Breast epithelium (tissue), 4 donors: ENCODE measurements around the gene ATP6V1G3. TPM values are rescaled to one million over a fixed set of nuclear protein-coding genes. Genes with fewer than 3 reads are reported as not detected.

Source experiments
- DNase-seq, 2 donors: peaks; one replicate each; pipeline ENCODE4 v3.0.0-alpha.2; 2019; ENCODE audit warnings: low spot score in 2 of 2
- H3K27ac ChIP-seq, 2 donors: fragments of 200-600 bp; sonication (generic) in 1 of 2; one replicate each; pipeline ENCODE4 v1.5.1; 2016 to 2019; ENCODE audit warnings: mild to moderate bottlenecking in 1 of 2
- H3K27me3 ChIP-seq, 2 donors: fragments of 200-600 bp; sonication (generic) in 1 of 2; one replicate each; pipeline versions ENCODE4 v1.5.1 to v1.6.0; 2017 to 2019; ENCODE audit warnings: control low read depth in 1 of 2, mild to moderate bottlenecking in 1 of 2
- H3K36me3 ChIP-seq: fragments of 200-600 bp; one replicate; pipeline ENCODE4 v1.5.1; 2019
- H3K4me1 ChIP-seq, 2 donors: fragments of 200-600 bp; sonication (generic); one replicate each; pipeline ENCODE4 v1.5.1; 2016 to 2019; ENCODE audit warnings: control low read depth in 1 of 2
- H3K4me3 ChIP-seq, 3 donors: fragments of 200-600 bp; sonication (generic); 1 replicate in 2 of 3; 2 replicates in 1 of 3; pipeline ENCODE4 v1.5.1; 2016 to 2019; ENCODE audit warnings: mild to moderate bottlenecking in 3 of 3, moderate library complexity in 2 of 3
- H3K9me3 ChIP-seq, 2 donors: fragments of 200-600 bp; sonication (generic) in 1 of 2; one replicate each; pipeline ENCODE4 v1.5.1; 2016 to 2019; ENCODE audit warnings: control low read depth in 1 of 2
- POLR2A ChIP-seq: fragments of 450-650 bp; IDR thresholded peaks from one replicate; pipeline ENCODE4 v1.6.1; 2016; ENCODE audit warnings: antibody characterized with exemption, mild to moderate bottlenecking, moderate library complexity
- POLR2AphosphoS5 ChIP-seq, 3 donors: sonication (generic); formaldehyde crosslinking; IDR thresholded peaks; one replicate each; pipeline ENCODE4 v1.6.1; 2017; ENCODE audit warnings: antibody characterized with exemption in 3 of 3
- intact Hi-C: fragments of 100-400 bp; cut with DNase I; formaldehyde crosslinking; loops from one replicate; pipeline ENCODE4 v1.15.1; 2023; ENCODE audit warnings: low total_unique reads
- total RNA-seq, 3 donors: library from RNA; depleted of rRNA; stranded (reverse); fragments of >200 nt; gene quantifications; one replicate each; pipeline ENCODE4 v1.1.0, GENCODE V29; 2016
- TF ChIP-seq, protein P1 (sequence below), 3 donors: fragments of 450-650 bp; IDR thresholded peaks; one replicate each; pipeline ENCODE4 v1.5.1; 2016 to 2017; ENCODE audit warnings: antibody characterized with exemption in 3 of 3, mild to moderate bottlenecking in 3 of 3, moderate library complexity in 3 of 3

The ATP6V1G3 gene
- total RNA-seq, 3 donors from 2014 or later: not detected

- TF ChIP-seq, protein P1, sequence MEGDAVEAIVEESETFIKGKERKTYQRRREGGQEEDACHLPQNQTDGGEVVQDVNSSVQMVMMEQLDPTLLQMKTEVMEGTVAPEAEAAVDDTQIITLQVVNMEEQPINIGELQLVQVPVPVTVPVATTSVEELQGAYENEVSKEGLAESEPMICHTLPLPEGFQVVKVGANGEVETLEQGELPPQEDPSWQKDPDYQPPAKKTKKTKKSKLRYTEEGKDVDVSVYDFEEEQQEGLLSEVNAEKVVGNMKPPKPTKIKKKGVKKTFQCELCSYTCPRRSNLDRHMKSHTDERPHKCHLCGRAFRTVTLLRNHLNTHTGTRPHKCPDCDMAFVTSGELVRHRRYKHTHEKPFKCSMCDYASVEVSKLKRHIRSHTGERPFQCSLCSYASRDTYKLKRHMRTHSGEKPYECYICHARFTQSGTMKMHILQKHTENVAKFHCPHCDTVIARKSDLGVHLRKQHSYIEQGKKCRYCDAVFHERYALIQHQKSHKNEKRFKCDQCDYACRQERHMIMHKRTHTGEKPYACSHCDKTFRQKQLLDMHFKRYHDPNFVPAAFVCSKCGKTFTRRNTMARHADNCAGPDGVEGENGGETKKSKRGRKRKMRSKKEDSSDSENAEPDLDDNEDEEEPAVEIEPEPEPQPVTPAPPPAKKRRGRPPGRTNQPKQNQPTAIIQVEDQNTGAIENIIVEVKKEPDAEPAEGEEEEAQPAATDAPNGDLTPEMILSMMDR (IDR thresholded peaks at IDR 0.05): no peak
- TF ChIP-seq POLR2A: no peak
- no peak for TF ChIP-seq POLR2AphosphoS5 (IDR thresholded peaks at IDR 0.05)
- DNase-seq: no peak
- intact Hi-C loops: no loop called here
These were observed 35.5 kb upstream of the ATP6V1G3 start for GRCh38 chr1:198575798-198576641.

DNA sequence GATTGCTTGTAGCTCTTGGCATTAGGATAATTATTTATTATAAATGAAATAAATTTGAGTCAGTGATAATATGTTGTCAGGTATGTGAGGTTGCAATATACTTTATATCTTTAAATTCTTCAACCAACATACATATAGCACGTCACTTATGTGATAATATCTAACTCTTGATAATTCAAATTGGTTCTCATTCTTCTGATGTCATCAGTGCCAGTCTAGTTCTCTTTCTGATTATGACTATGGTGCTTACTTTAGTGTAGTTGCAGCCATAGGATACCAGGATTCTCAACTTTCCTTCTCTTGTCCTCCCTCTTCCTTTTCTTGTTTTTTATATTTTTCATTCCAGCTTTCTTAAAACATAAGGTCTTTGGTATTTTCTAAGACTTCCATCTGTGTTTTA, 34.8 kb upstream of the ATP6V1G3 start:
- Histone ChIP-seq H3K4me1 (no peaks in the 10 kb centered on the region), H3K4me3 (no peak overlapping the region), H3K27me3 (no peaks in the 10 kb centered on the region), H3K27ac (no peak overlapping the region), H3K36me3 (no peaks in the 10 kb centered on the region), H3K9me3 (no peaks in the 10 kb centered on the region)
- intact Hi-C loops: no loop called here
- DNase-seq: no peak
- TF ChIP-seq POLR2A (no peak), POLR2AphosphoS5 (IDR thresholded peaks at IDR 0.05) (no peak)
- TF ChIP-seq, protein P1 (IDR thresholded peaks at IDR 0.05): no peak

More at GRCh38 chr1:198575798-198576641, 35.5 kb upstream of the ATP6V1G3 start:
- H3K4me1 ChIP-seq: no peaks in the 10 kb centered on the region
- no peaks in the 10 kb centered on the region for H3K36me3 ChIP-seq
- no peaks in the 10 kb centered on the region for H3K27me3 ChIP-seq
- peaks cover 5 to 6% of the 10 kb centered on the region in 2 donors for H3K9me3 ChIP-seq
- no peak overlapping the region for H3K27ac ChIP-seq
- H3K4me3 ChIP-seq: no peak overlapping the region

- TF ChIP-seq POLR2A: no peak
- no peak for TF ChIP-seq POLR2AphosphoS5 (IDR thresholded peaks at IDR 0.05)
- TF ChIP-seq, protein P1 (IDR thresholded peaks at IDR 0.05): no peak
- intact Hi-C loops: no loop called here
- Histone ChIP-seq H3K4me3 (no peak overlapping the region), H3K9me3 (no peaks in the 10 kb centered on the region), H3K4me1 (no peaks in the 10 kb centered on the region), H3K27ac (no peak overlapping the region), H3K27me3 (no peaks in the 10 kb centered on the region), H3K36me3 (no peaks in the 10 kb centered on the region)
- DNase-seq: no peak
These were observed 33.8 kb upstream of the ATP6V1G3 start for GRCh38 chr1:198574325-198574724.

DNA sequence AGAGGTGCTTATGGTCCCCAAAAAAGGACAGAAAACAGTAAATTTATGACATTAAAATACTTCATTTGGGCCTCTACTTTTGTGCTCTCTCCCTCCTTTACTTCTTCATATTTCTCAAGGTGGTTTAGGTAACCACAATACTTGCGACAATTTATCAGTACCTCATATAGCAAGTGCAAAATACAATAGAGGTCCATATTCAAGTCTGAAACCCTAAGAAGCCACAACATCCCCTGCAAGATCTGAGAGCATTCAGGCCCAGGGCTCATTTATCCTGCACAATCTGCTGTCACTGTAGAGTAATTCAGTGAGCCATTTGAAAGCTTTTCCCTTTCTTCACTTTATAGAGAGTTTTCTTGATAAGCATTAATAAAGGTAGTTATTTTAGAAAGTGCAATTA, 24.2 kb upstream of the ATP6V1G3 start:
- no peaks in the 10 kb centered on the region for H3K27me3 ChIP-seq
- no peak overlapping the region for H3K27ac ChIP-seq
- DNase-seq: no peak
- H3K9me3 ChIP-seq: no peaks in the 10 kb centered on the region
- H3K4me3 ChIP-seq: no peak overlapping the region
- H3K4me1 ChIP-seq: no peaks in the 10 kb centered on the region
- no peaks in the 10 kb centered on the region for H3K36me3 ChIP-seq
- TF ChIP-seq POLR2A (no peak), POLR2AphosphoS5 (IDR thresholded peaks at IDR 0.05) (no peak)
- TF ChIP-seq, protein P1 (IDR thresholded peaks at IDR 0.05): no peak
- intact Hi-C loops: no loop called here

DNA sequence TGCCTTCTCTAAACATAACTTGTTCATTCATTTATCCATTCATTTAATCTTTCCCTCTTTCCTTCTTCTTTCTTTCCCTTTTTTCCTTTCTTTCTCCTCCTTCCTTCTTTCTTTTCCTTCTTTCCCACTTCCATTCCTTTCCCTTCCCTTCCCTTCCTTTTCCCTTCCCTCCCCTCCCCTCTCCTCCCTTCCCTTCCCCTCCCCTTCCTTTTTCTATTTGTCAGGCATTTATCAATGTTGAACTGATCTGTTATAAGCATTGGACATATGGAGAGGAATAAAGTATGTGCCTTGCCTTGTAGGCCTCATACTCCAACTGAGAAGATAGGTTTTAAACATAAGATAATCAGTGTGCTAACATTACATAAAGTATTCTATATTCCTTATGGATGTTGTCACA, 23.7 kb upstream of the ATP6V1G3 start:
- H3K27ac ChIP-seq: no peak overlapping the region
- H3K9me3 ChIP-seq: no peaks in the 10 kb centered on the region
- H3K27me3 ChIP-seq: no peaks in the 10 kb centered on the region
- H3K4me3 ChIP-seq: no peak overlapping the region
- no peaks in the 10 kb centered on the region for H3K36me3 ChIP-seq
- H3K4me1 ChIP-seq: no peaks in the 10 kb centered on the region
- no peak for DNase-seq
- intact Hi-C loops: no loop called here
- TF ChIP-seq, protein P1 (IDR thresholded peaks at IDR 0.05): no peak
- no peak for TF ChIP-seq POLR2AphosphoS5 (IDR thresholded peaks at IDR 0.05)
- TF ChIP-seq POLR2A: no peak
